Lower leg skin (tissue), 4 donors: Measurements from ENCODE around the gene PCMT1. TPM values are rescaled to one million over a fixed set of nuclear protein-coding genes. Genes with fewer than 3 reads are reported as not detected.
A peak's percentile ranks its signal among the peaks of the same experiment; 100 is the strongest.
"Not testable (repeated sequence)": the region's sequence is repeated elsewhere in the genome, so short reads cannot be mapped to it uniquely, and the experiment has no call there.

Experiments
- DNase-seq, 2 donors: peaks; one replicate each; pipeline ENCODE4 v3.0.0-alpha.2; 2019; ENCODE audit warnings: low spot score in 2 of 2
- H3K4me3 ChIP-seq: fragments of 200-600 bp; sonication (generic); 2 replicates; pipeline ENCODE4 v1.5.1; 2017; ENCODE audit warnings: mild to moderate bottlenecking, low read depth; ENCODE audit not compliant: poor library complexity, severe bottlenecking
- CTCF ChIP-seq, 3 donors: fragments of 450-650 bp; IDR thresholded peaks; one replicate each; pipeline ENCODE4 v1.5.1; 2016; ENCODE audit warnings: antibody characterized with exemption in 3 of 3, mild to moderate bottlenecking in 3 of 3, moderate library complexity in 2 of 3
- POLR2A ChIP-seq, 2 donors: fragments of 450-650 bp; IDR thresholded peaks; one replicate each; pipeline ENCODE4 v1.6.1; 2016 to 2017; ENCODE audit warnings: antibody characterized with exemption in 2 of 2, mild to moderate bottlenecking in 1 of 2, moderate library complexity in 1 of 2
- WGBS, 2 donors: methylation state at CpG; one replicate each; pipeline ENCODE4 v1.1.5; 2018; 5-methylcytosine and 5-hydroxymethylcytosine counted together
- intact Hi-C: fragments of 100-400 bp; cut with DNase I; formaldehyde crosslinking; loops from one replicate; pipeline ENCODE4 v1.15.0; 2023; ENCODE audit warnings: low total_unique reads
- total RNA-seq, 4 donors: library from RNA; depleted of rRNA; stranded (reverse); fragments of >200 nt; gene quantifications; one replicate each; pipeline ENCODE4 v1.1.0, GENCODE V29; 2016

PCMT1 gene
- total RNA-seq, 4 donors from 2014 or later = 68.4 to 93.5 (median 78.3) TPM

- no peak overlapping the region for H3K4me3 ChIP-seq
- 73 to 79% methylated on average over 4 of the region's 4 CpGs for WGBS, 2 donors
- no peak for DNase-seq
- TF ChIP-seq POLR2A (IDR thresholded peaks at IDR 0.05) (no peak), CTCF (IDR thresholded peaks at IDR 0.05) (no peak)
- intact Hi-C loops = no loop called here
Measured at GRCh38 chr6:149752600-149753373, 3.2 kb downstream of the PCMT1 start.

- WGBS, 2 donors = 94 to 95% methylated on average over 3 of the region's 3 CpGs
- H3K4me3 ChIP-seq, intact Hi-C loops: not testable (repeated sequence)
- peak in 1 of 2 donors; percentile 28 for DNase-seq
Measured at GRCh38 chr6:149753374-149753637, 3.8 kb downstream of the PCMT1 start.

- WGBS, 2 donors = 68 to 81% methylated on average over 4 of the region's 4 CpGs
- H3K4me3 ChIP-seq = no peak overlapping the region
- TF ChIP-seq POLR2A (IDR thresholded peaks at IDR 0.05) = no peak
- no peak for TF ChIP-seq CTCF (IDR thresholded peaks at IDR 0.05)
- intact Hi-C loops = no loop called here
- no peak for DNase-seq
Measured at GRCh38 chr6:149754548-149754947, 5.0 kb downstream of the PCMT1 start.

GRCh38 chr6:149755300-149756260 lies 6.0 kb downstream of the PCMT1 start:
- no peak for TF ChIP-seq CTCF (IDR thresholded peaks at IDR 0.05)
- no peak for TF ChIP-seq POLR2A (IDR thresholded peaks at IDR 0.05)
- DNase-seq = no peak
- 86 to 87% methylated on average over 9 of the region's 9 CpGs for WGBS, 2 donors
- H3K4me3 ChIP-seq = no peak overlapping the region
- intact Hi-C loops = no loop called here

- 95 to 96% methylated on average over 7 of the region's 7 CpGs for WGBS, 2 donors
- intact Hi-C loops = no loop called here
- no peak for DNase-seq
- TF ChIP-seq CTCF (IDR thresholded peaks at IDR 0.05) = no peak
- TF ChIP-seq POLR2A (IDR thresholded peaks at IDR 0.05) = no peak
- H3K4me3 ChIP-seq = no peak overlapping the region
Measured at GRCh38 chr6:149756261-149756636, 6.7 kb downstream of the PCMT1 start.

GRCh38 chr6:149761438-149761837 lies 11.9 kb downstream of the PCMT1 start:
- intact Hi-C loops = no loop called here

More at GRCh38 chr6:149761438-149761837, 11.9 kb downstream of the PCMT1 start:
- DNase-seq = no peak
- H3K4me3 ChIP-seq = no peak overlapping the region
- TF ChIP-seq CTCF (IDR thresholded peaks at IDR 0.05) (no peak), POLR2A (IDR thresholded peaks at IDR 0.05) (no peak)
- 88 to 90% methylated on average over 1 of the region's 1 CpG for WGBS, 2 donors
